ENCODE data around the gene FATE1.
"Not testable (repeated sequence)": the region's sequence is repeated elsewhere in the genome, so short reads cannot be mapped to it uniquely, and the experiment has no call there.

FATE1 gene

DNA sequence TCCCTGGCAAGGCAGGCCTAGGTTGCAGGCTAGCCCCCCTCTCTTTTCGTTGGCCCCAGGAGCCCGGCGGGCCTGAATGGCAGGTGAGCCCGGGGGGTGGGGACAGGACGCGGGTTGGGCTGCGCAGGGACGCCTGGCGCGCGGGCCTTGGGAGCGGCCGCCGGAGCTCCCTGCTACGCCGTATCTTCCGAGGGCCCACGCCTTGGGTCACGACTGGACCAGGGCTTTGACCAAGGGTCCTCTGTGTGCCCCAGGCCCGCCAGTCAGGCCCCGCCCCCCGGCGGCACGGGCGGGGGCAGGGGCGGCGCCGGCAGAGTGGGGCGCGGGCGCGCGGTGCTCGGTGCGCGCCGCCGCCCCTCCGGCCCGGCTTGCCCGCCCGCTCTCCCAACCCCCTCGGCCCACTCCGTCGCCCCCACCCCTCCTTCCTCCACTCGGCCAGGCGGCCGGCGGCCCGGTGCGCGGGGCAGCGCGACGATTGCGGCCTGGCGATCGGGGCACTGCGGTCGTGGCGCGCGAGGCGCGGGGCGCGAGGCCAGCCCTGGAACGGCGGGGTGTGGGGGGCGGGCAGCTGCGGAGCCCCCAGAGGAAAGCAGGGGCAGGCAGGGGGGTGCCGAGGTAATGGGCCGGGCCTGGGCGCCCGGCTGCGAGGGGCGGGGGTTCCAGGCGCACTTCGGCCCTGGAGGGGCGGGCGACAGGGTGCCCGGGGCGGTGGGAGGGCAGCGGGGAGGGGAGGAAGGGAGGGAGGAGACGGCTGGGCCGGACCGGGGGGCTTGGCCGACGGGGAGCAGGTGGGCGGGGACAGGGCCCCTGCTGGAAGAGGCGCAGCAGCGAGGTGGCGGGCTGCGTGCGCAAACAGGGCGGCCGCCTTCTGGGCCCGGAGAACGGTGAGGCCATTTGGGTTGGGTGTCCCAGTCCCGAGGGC is 20.9 kb upstream of the FATE1 start, which contains the start of gene PRRG3:
TSS of gene PRRG3 (plus strand) at position 798 of the 922 bp plus-strand sequence. CDS start 3,357 bp downstream, outside the sequence.
- no peak for DNase-seq (ENCODE audit: low read depth in 1 of 2, low spot score in 1 of 2)

DNA sequence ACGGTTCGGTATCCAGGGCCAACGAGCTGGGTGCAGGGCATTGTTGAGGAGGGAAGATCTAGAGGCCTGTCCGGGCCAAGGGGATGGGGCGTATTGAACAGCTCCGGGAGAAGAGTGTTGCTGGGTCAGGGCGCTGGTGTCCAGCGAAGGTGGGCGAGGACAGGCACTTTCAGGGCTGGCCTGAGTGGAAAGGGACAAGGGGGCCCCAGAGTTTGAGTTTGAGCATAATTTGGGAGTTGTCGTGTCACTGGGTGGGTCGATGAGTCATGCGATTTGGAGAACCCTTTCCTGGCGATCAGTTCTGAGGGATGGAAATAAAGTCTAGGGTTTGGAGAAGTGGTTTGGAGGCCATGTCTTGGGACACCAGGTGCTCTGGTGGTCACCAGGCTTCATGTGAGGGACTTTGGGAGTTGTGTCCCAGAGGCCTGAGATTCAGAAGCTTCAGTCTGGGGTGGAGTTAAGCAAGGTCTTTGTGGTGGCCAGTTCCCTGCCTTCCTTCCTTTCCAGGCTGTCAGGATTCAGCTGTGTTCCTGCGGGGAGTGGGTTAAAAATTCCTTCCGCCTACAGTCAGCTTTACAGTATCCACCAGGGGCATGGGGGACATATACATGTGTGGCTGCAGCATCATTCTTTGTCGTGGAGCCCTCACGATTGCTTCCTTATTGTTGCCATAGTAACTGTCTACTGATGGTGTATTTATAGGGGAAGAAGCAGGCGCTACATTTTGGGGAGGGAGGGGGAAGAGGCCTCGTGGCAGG is 20.1 kb upstream of the FATE1 start:
- TF ChIP-seq, protein P1, sequence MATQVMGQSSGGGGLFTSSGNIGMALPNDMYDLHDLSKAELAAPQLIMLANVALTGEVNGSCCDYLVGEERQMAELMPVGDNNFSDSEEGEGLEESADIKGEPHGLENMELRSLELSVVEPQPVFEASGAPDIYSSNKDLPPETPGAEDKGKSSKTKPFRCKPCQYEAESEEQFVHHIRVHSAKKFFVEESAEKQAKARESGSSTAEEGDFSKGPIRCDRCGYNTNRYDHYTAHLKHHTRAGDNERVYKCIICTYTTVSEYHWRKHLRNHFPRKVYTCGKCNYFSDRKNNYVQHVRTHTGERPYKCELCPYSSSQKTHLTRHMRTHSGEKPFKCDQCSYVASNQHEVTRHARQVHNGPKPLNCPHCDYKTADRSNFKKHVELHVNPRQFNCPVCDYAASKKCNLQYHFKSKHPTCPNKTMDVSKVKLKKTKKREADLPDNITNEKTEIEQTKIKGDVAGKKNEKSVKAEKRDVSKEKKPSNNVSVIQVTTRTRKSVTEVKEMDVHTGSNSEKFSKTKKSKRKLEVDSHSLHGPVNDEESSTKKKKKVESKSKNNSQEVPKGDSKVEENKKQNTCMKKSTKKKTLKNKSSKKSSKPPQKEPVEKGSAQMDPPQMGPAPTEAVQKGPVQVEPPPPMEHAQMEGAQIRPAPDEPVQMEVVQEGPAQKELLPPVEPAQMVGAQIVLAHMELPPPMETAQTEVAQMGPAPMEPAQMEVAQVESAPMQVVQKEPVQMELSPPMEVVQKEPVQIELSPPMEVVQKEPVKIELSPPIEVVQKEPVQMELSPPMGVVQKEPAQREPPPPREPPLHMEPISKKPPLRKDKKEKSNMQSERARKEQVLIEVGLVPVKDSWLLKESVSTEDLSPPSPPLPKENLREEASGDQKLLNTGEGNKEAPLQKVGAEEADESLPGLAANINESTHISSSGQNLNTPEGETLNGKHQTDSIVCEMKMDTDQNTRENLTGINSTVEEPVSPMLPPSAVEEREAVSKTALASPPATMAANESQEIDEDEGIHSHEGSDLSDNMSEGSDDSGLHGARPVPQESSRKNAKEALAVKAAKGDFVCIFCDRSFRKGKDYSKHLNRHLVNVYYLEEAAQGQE (IDR thresholded peaks at IDR 0.05; ENCODE audit: insufficient replicate concordance, low read depth), result no peak
- TF ChIP-seq POLR2AphosphoS5 (IDR thresholded peaks at IDR 0.05; ENCODE audit: low read depth), result no peak
- no peak for TF ChIP-seq SPI1 (IDR thresholded peaks at IDR 0.05; ENCODE audit: borderline replicate concordance, low read depth)
- TF ChIP-seq, protein P2, sequence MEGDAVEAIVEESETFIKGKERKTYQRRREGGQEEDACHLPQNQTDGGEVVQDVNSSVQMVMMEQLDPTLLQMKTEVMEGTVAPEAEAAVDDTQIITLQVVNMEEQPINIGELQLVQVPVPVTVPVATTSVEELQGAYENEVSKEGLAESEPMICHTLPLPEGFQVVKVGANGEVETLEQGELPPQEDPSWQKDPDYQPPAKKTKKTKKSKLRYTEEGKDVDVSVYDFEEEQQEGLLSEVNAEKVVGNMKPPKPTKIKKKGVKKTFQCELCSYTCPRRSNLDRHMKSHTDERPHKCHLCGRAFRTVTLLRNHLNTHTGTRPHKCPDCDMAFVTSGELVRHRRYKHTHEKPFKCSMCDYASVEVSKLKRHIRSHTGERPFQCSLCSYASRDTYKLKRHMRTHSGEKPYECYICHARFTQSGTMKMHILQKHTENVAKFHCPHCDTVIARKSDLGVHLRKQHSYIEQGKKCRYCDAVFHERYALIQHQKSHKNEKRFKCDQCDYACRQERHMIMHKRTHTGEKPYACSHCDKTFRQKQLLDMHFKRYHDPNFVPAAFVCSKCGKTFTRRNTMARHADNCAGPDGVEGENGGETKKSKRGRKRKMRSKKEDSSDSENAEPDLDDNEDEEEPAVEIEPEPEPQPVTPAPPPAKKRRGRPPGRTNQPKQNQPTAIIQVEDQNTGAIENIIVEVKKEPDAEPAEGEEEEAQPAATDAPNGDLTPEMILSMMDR (IDR thresholded peaks at IDR 0.05; ENCODE audit: insufficient read depth, low read length), result no peak
- no peak for TF ChIP-seq GABPA (IDR thresholded peaks at IDR 0.05; ENCODE audit: low read depth)
- H3K27me3 ChIP-seq (ENCODE audit: insufficient read depth, poor library complexity, severe bottlenecking), result no peaks in the 10 kb centered on the region
- no peak overlapping the region for H3K27ac ChIP-seq (replicated peaks)
- H3K4me3 ChIP-seq (replicated peaks; ENCODE audit: insufficient read depth, low read length), result no peak overlapping the region
- DNase-seq (ENCODE audit: low read depth in 1 of 2, low spot score in 1 of 2), result no peak

More for the DNA sequence above, 20.9 kb upstream of the FATE1 start, which contains the start of gene PRRG3:
- no peaks in the 10 kb centered on the region for H3K27me3 ChIP-seq (ENCODE audit: insufficient read depth, poor library complexity, severe bottlenecking)
- H3K27ac ChIP-seq (replicated peaks), result no peak within 1 kb of the TSS
- TF ChIP-seq, protein P1 (IDR thresholded peaks at IDR 0.05; ENCODE audit: insufficient replicate concordance, low read depth), result no peak
- TF ChIP-seq POLR2AphosphoS5 (IDR thresholded peaks at IDR 0.05; ENCODE audit: low read depth) (no peak), SPI1 (IDR thresholded peaks at IDR 0.05; ENCODE audit: borderline replicate concordance, low read depth) (no peak), GABPA (IDR thresholded peaks at IDR 0.05; ENCODE audit: low read depth) (no peak)
- TF ChIP-seq, protein P2 (IDR thresholded peaks at IDR 0.05; ENCODE audit: insufficient read depth, low read length), result no peak
- H3K4me3 ChIP-seq (replicated peaks; ENCODE audit: insufficient read depth, low read length), result no peak within 1 kb of the TSS

DNA sequence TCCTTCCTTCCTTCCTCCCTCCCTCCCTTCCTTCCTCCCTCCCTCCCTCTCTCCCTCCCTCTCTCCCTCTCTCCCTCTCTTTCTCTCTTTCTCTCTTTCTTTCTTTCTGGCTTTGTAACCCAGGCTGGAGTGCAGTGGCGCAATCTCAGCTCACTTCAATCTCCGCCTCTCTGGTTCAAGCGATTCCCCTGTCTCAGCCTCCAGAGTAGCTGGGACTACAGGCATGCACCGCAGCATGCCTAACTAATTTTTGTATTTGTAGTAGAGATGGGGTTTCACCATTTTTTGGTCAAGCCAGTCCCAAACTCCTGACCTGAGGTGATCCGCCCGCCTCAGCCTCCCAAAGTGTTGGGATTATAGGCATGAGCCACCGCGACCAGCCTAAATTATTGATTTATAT is 18.8 kb upstream of the FATE1 start:
- not testable (repeated sequence) for H3K4me3 ChIP-seq (replicated peaks; ENCODE audit: insufficient read depth, low read length); H3K27me3 ChIP-seq (ENCODE audit: insufficient read depth, poor library complexity, severe bottlenecking); H3K27ac ChIP-seq (replicated peaks)

DNA sequence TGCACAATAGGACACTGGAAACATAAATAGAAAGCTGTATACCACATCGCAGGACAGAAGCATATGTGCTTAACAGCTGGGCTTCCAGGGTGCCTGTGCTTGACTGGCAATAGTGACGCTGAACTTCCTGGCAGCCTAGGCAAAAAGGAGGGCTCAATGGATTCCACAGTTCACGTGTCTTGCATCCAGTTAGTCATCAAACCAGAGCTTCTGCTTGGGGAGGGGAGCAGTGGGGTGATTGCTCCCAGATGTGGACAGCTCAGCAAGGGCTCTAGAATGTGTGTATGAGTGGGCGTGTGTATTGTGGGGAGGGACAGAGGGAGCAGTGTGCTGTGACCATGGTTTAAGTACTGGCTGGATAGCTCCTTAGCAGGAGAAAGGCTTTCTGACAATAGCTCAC is 18.3 kb upstream of the FATE1 start:
- TF ChIP-seq, protein P1 (IDR thresholded peaks at IDR 0.05; ENCODE audit: insufficient replicate concordance, low read depth), result no peak
- TF ChIP-seq POLR2AphosphoS5 (IDR thresholded peaks at IDR 0.05; ENCODE audit: low read depth) (no peak), GABPA (IDR thresholded peaks at IDR 0.05; ENCODE audit: low read depth) (no peak), SPI1 (IDR thresholded peaks at IDR 0.05; ENCODE audit: borderline replicate concordance, low read depth) (no peak)
- TF ChIP-seq, protein P2 (IDR thresholded peaks at IDR 0.05; ENCODE audit: insufficient read depth, low read length), result no peak
- Histone ChIP-seq H3K27me3 (ENCODE audit: insufficient read depth, poor library complexity, severe bottlenecking) (no peaks in the 10 kb centered on the region), H3K27ac (replicated peaks) (no peak overlapping the region), H3K4me3 (replicated peaks; ENCODE audit: insufficient read depth, low read length) (no peak overlapping the region)
- DNase-seq (ENCODE audit: low read depth in 1 of 2, low spot score in 1 of 2), result no peak

More for the DNA sequence above, 18.8 kb upstream of the FATE1 start:
- not testable (repeated sequence) for DNase-seq (ENCODE audit: low read depth in 1 of 2, low spot score in 1 of 2)
